Liver (tissue), 9 donors: ENCODE measurements around the gene TMEM154. TPM values are rescaled to one million over a fixed set of nuclear protein-coding genes. Genes with fewer than 3 reads are reported as not detected.

Source experiments
- DNase-seq: peaks from one replicate; pipeline ENCODE4 v3.0.0-alpha.2; 2017; ENCODE audit warnings: low spot score
- H3K27ac ChIP-seq, 2 donors: one replicate each; pipeline ENCODE4 v1.7.0; 2013; ENCODE audit warnings: inconsistent platforms in 2 of 2, low read length in 2 of 2, control low read depth in 1 of 2, low read depth in 1 of 2, mild to moderate bottlenecking in 1 of 2
- H3K27me3 ChIP-seq, 4 donors: one replicate each; pipeline versions ENCODE4 v1.6.1 to v1.7.0; 2013; ENCODE audit warnings: low read length in 3 of 4, inconsistent platforms in 1 of 4, mild to moderate bottlenecking in 1 of 4, moderate library complexity in 1 of 4; ENCODE audit not compliant: control insufficient read depth in 4 of 4, insufficient read depth in 4 of 4
- H3K36me3 ChIP-seq, 4 donors: one replicate each; pipeline versions ENCODE4 v1.6.1 to v1.7.0; 2013; ENCODE audit warnings: low read length in 3 of 4, mild to moderate bottlenecking in 3 of 4, low read depth in 1 of 4, moderate library complexity in 1 of 4; ENCODE audit not compliant: control insufficient read depth in 4 of 4, insufficient read depth in 3 of 4
- H3K4me1 ChIP-seq, 4 donors: one replicate each; pipeline versions ENCODE4 v1.6.1 to v1.7.0; 2013; ENCODE audit warnings: low read length in 3 of 4, mild to moderate bottlenecking in 3 of 4, moderate library complexity in 1 of 4; ENCODE audit not compliant: control insufficient read depth in 4 of 4, insufficient read depth in 4 of 4
- H3K4me3 ChIP-seq, 3 donors: one replicate each; pipeline versions ENCODE4 v1.6.1 to v1.7.0; 2013; ENCODE audit warnings: low read length in 3 of 3, control low read depth in 1 of 3, low read depth in 1 of 3, mild to moderate bottlenecking in 1 of 3
- H3K9ac ChIP-seq, 2 donors: one replicate each; pipeline ENCODE4 v1.7.0; 2013; ENCODE audit warnings: low read length in 2 of 2, mild to moderate bottlenecking in 2 of 2, moderate library complexity in 2 of 2, control low read depth in 1 of 2, low read depth in 1 of 2
- H3K9me3 ChIP-seq, 4 donors: one replicate each; pipeline versions ENCODE4 v1.6.1 to v1.7.0; 2013; ENCODE audit warnings: low read length in 3 of 4; ENCODE audit not compliant: control insufficient read depth in 4 of 4
- ATF3 ChIP-seq: IDR thresholded peaks from 2 replicates; pipeline ENCODE4 v1.6.1; 2016; ENCODE audit warnings: antibody characterized with exemption
- EGR1 ChIP-seq, 2 donors: IDR thresholded peaks; 2 replicates each; pipeline ENCODE4 v1.6.1; 2016 to 2018; ENCODE audit warnings: antibody characterized with exemption in 2 of 2, low read depth in 2 of 2
- FOXA1 ChIP-seq: IDR thresholded peaks from 2 replicates; pipeline ENCODE4 v1.6.1; 2016; ENCODE audit warnings: antibody characterized with exemption
- FOXA2 ChIP-seq: IDR thresholded peaks from 2 replicates; pipeline ENCODE4 v1.6.1; 2016; ENCODE audit warnings: antibody characterized with exemption
- GABPA ChIP-seq, 2 donors: IDR thresholded peaks in 1 of 2; conservative IDR thresholded peaks in 1 of 2; 2 replicates each; pipeline ENCODE4 v1.6.1; 2016; ENCODE audit warnings: antibody characterized with exemption in 2 of 2, mild to moderate bottlenecking in 1 of 2, moderate library complexity in 1 of 2
- HNF4A ChIP-seq, 2 donors: conservative IDR thresholded peaks; 2 replicates each; pipeline ENCODE4 v1.6.1; 2016; ENCODE audit warnings: antibody characterized with exemption in 2 of 2, mild to moderate bottlenecking in 2 of 2
- JUND ChIP-seq, 2 donors: IDR thresholded peaks; 2 replicates each; pipeline ENCODE4 v1.6.1; 2016; ENCODE audit warnings: antibody characterized with exemption in 2 of 2
- MAX ChIP-seq: IDR thresholded peaks from 2 replicates; pipeline ENCODE4 v1.6.1; 2016; ENCODE audit warnings: antibody characterized with exemption
- NR2F2 ChIP-seq: IDR thresholded peaks from 2 replicates; pipeline ENCODE4 v1.6.1; 2016; ENCODE audit warnings: antibody characterized with exemption
- RAD21 ChIP-seq, 2 donors: IDR thresholded peaks; 2 replicates each; pipeline ENCODE4 v1.6.1; 2016; ENCODE audit warnings: antibody characterized with exemption in 2 of 2, mild to moderate bottlenecking in 2 of 2
- REST ChIP-seq: IDR thresholded peaks from 2 replicates; pipeline ENCODE4 v1.6.1; 2016; ENCODE audit warnings: antibody characterized with exemption, mild to moderate bottlenecking
- RXRA ChIP-seq, 2 donors: IDR thresholded peaks; 2 replicates each; pipeline ENCODE4 v1.6.1; 2017 to 2018; ENCODE audit warnings: antibody characterized with exemption in 2 of 2, mild to moderate bottlenecking in 1 of 2
- SP1 ChIP-seq: IDR thresholded peaks from 2 replicates; pipeline ENCODE4 v1.6.1; 2018; ENCODE audit warnings: antibody characterized with exemption, mild to moderate bottlenecking
- YY1 ChIP-seq: IDR thresholded peaks from 2 replicates; pipeline ENCODE4 v1.6.1; 2016; ENCODE audit warnings: antibody characterized with exemption, mild to moderate bottlenecking
- WGBS: extraction: QIAGEN DNeasy Blood & Tissue Kit; methylation state at CpG from one replicate; pipeline ENCODE4 v1.1.7; 2013; 5-methylcytosine and 5-hydroxymethylcytosine counted together
- polyA plus RNA-seq, 2 donors: library from polyadenylated mRNA; stranded (reverse) in 1 of 2; unstranded in 1 of 2; fragments of 200-250 nt in 1 of 2; fragments of >200 nt in 1 of 2; fragmentation: Nextera tagmentation in 1 of 2; extraction: Ambion mirVana in 1 of 2; gene quantifications; one replicate each; pipeline versions ENCODE4 v1.2.1 to v1.2.3, GENCODE V29; 2013 to 2015
- total RNA-seq, 2 donors: library from RNA; depleted of rRNA; stranded (reverse); fragments of >200 nt; gene quantifications; one replicate each; pipeline ENCODE4 v1.2.3, GENCODE V29; 2014
- TF ChIP-seq, protein P1 (sequence below): fragments of 150-350 bp; IDR thresholded peaks from 2 replicates; pipeline ENCODE4 v1.5.1; 2017; ENCODE audit warnings: improper control_type of control experiment, low read depth, low read length; ENCODE audit not compliant: missing input control
- TF ChIP-seq, protein P2 (sequence below): IDR thresholded peaks from 2 replicates; pipeline ENCODE4 v1.6.1; 2016; ENCODE audit warnings: antibody characterized with exemption
- donor health status: healthy.
- donor health status: healthy.
- donor health status: healthy.
- donor health status: healthy.
- donor health status: healthy.

TMEM154 gene
- total and polyA plus RNA-seq, 4 donors = 0.32 to 4.4 (median 2.3) TPM

- H3K4me1 ChIP-seq = no peaks in the 10 kb centered on the region
- no peak overlapping the region for H3K4me3 ChIP-seq
- no peaks in the 10 kb centered on the region for H3K36me3 ChIP-seq
- 90% methylated on average over 1 of the region's 1 CpG for WGBS
- peaks cover 2 to 16% (median 5%) of the 10 kb centered on the region in 4 donors for H3K9me3 ChIP-seq
- no peak for TF ChIP-seq FOXA1
- TF ChIP-seq, protein P1, sequence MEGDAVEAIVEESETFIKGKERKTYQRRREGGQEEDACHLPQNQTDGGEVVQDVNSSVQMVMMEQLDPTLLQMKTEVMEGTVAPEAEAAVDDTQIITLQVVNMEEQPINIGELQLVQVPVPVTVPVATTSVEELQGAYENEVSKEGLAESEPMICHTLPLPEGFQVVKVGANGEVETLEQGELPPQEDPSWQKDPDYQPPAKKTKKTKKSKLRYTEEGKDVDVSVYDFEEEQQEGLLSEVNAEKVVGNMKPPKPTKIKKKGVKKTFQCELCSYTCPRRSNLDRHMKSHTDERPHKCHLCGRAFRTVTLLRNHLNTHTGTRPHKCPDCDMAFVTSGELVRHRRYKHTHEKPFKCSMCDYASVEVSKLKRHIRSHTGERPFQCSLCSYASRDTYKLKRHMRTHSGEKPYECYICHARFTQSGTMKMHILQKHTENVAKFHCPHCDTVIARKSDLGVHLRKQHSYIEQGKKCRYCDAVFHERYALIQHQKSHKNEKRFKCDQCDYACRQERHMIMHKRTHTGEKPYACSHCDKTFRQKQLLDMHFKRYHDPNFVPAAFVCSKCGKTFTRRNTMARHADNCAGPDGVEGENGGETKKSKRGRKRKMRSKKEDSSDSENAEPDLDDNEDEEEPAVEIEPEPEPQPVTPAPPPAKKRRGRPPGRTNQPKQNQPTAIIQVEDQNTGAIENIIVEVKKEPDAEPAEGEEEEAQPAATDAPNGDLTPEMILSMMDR = no peak
- no peak for TF ChIP-seq SP1
- TF ChIP-seq RAD21 (IDR thresholded peaks at IDR 0.05) = no peak
- no peak for TF ChIP-seq FOXA2
- TF ChIP-seq NR2F2 = no peak
- no peak for TF ChIP-seq EGR1 (IDR thresholded peaks at IDR 0.05; ENCODE audit: low read depth in 2 of 2)
- TF ChIP-seq JUND (IDR thresholded peaks at IDR 0.05) = no peak
- TF ChIP-seq REST = no peak
- no peak for TF ChIP-seq HNF4A (conservative IDR thresholded peaks at IDR 0.05)
- no peak overlapping the region for H3K9ac ChIP-seq
- no peaks in the 10 kb centered on the region for H3K27me3 ChIP-seq
- H3K27ac ChIP-seq = no peak overlapping the region
- DNase-seq = no peak
Measured at GRCh38 chr4:152705903-152706302, 26.1 kb upstream of the TMEM154 start.

- DNase-seq = no peak
- no peak overlapping the region for H3K27ac ChIP-seq
- 62% methylated on average over 1 of the region's 1 CpG for WGBS
- H3K36me3 ChIP-seq = no peaks in the 10 kb centered on the region
- no peak overlapping the region for H3K4me3 ChIP-seq
- H3K9me3 ChIP-seq = peaks cover 2 to 16% (median 5%) of the 10 kb centered on the region in 4 donors
- H3K27me3 ChIP-seq = no peaks in the 10 kb centered on the region
- no peaks in the 10 kb centered on the region for H3K4me1 ChIP-seq
- H3K9ac ChIP-seq = no peak overlapping the region
- TF ChIP-seq JUND (IDR thresholded peaks at IDR 0.05) (no peak), FOXA2 (no peak), YY1 (no peak), GABPA (IDR thresholded peaks at IDR 0.05 in 1 of 2, conservative IDR thresholded peaks at IDR 0.05 in 1 of 2) (no peak), REST (no peak), NR2F2 (no peak), FOXA1 (no peak), ATF3 (no peak), SP1 (no peak), EGR1 (IDR thresholded peaks at IDR 0.05; ENCODE audit: low read depth in 2 of 2) (no peak), MAX (no peak), RXRA (IDR thresholded peaks at IDR 0.05) (no peak)
- TF ChIP-seq, protein P2, sequence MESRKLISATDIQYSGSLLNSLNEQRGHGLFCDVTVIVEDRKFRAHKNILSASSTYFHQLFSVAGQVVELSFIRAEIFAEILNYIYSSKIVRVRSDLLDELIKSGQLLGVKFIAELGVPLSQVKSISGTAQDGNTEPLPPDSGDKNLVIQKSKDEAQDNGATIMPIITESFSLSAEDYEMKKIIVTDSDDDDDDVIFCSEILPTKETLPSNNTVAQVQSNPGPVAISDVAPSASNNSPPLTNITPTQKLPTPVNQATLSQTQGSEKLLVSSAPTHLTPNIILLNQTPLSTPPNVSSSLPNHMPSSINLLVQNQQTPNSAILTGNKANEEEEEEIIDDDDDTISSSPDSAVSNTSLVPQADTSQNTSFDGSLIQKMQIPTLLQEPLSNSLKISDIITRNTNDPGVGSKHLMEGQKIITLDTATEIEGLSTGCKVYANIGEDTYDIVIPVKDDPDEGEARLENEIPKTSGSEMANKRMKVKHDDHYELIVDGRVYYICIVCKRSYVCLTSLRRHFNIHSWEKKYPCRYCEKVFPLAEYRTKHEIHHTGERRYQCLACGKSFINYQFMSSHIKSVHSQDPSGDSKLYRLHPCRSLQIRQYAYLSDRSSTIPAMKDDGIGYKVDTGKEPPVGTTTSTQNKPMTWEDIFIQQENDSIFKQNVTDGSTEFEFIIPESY = no peak
Measured at GRCh38 chr4:152704788-152705187, 25.0 kb upstream of the TMEM154 start.
